HuH-7.5 (cell line): ENCODE data around the gene MRPL22.
"Not testable (repeated sequence)": the region's sequence is repeated elsewhere in the genome, so short reads cannot be mapped to it uniquely, and the experiment has no call there.

Experiments used
- DNase-seq: peaks from one replicate; pipeline ENCODE4 v3.0.0; 2011; ENCODE audit warnings: low spot score

Gene MRPL22

GRCh38 chr5:154995679-154996078 lies 54.8 kb downstream of the MRPL22 start:
- DNase-seq: no peak

DNA sequence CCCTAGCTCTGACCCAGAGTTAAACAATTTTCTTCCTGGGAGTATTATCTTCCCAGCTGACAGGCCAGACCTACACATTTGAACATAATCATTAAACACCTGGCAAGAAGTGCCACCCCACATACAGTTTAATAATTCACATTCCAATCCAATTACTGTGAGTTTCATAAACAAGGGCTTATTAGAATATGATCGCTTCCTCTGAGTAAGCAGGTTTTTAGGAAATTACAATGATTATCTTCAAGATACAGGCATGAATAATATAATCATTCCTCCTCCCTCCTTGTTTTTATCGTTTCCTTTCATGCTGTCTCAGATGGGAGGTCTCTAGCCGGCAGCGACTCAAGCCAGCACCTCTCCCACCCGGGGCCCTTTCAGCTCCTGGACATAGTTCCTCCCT lies 56.9 kb downstream of the MRPL22 start:
- no peak for DNase-seq

GRCh38 chr5:154999865-155000264 lies 59.0 kb downstream of the MRPL22 start:
- no peak for DNase-seq

GRCh38 chr5:155001523-155001922 lies 60.6 kb downstream of the MRPL22 start:
- no peak for DNase-seq

GRCh38 chr5:155002722-155003121 lies 61.8 kb downstream of the MRPL22 start:
- DNase-seq: not testable (repeated sequence)

DNA sequence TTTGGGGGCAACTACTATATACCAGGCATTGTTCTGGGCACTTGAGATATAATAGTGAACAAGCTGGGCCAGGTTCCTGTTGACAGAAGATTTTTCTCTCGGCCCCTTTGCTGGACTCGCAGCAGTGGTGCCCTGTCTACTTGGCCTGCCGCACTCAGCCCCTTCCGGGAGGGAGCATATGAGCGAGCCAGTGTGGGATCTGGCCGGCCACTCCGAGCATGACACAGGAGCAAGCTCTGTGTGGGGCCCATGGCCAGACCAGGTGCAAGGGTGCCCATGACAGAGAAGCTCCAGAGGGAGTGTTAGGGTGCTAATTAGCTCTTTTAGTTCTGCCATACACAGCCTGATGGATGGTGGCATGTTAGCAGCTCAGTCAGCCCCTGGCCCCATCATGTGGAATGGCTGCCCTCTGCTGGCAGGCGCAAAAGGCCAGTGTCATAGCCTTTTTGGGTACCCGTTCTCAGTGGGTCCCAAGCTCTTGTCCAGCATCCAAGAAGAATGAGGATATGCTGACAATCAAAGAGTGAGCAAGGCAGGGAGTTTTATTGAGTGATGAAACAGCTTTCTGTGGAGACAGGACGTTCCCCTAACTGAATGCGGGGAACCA lies 63.4 kb downstream of the MRPL22 start:
- DNase-seq: no peak

DNA sequence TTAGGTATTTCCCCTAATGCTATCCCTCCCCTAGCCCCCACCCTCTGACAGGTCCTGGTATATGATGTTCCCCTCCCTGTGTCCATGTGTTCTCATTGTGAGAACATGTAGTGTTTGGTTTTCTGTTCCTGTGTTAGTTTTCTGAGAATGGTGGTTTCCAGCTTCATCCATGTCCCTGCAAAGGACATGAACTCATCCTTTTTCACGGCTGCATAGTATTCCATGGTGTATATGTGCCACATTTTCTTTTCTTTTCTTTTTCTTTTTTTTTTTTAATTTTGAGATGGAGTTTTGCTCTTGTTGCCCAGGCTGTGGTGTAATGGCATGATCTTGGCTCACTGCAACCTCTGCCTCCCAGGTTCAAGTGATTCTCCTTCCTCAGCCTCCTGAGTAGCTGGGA lies 65.4 kb downstream of the MRPL22 start:
- not testable (repeated sequence) for DNase-seq

DNA sequence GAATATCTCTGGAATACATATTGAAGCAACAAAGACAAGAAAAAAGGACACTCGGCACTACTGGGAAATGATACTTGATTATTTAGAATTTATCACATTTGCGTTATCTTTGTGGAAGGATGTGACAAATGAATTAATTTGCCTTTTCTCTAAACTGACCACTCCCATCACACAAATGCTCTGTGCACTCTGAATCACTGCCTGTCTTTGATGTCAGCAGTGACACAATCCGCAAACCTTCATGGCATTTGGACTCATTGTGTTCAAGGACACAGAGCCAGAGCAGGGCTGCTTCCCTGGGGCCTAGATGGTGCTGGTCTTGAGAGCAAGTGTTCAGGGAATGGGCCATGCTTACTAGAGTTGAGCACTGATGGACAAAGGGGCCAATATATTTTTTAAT lies 67.8 kb downstream of the MRPL22 start:
- DNase-seq: no peak

DNA sequence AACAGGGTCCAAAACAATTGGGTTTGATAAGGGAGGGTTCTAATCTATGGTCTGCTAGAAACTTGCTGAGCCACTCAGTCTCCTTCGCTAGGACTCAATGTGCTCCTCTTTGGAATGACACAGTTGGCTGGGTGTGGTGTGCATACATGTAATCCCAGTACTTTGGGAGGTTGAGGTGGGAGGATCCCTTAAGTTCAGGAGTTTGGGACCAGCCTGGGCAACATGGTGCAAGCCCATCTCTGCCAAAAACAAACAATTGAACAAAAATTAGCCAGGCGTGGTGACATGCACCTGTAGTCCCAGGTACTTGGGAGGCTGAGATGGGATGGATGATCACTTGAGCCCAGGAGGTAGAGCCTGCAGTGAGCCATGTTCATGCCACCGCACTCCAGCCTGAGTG lies 70.0 kb downstream of the MRPL22 start:
- no peak for DNase-seq

GRCh38 chr5:155013526-155013925 lies 72.7 kb downstream of the MRPL22 start, which contains the start of gene KIF4B:
TSS of gene KIF4B (plus strand) at chr5:155013755. CDS start at chr5:155013860, 105 bp downstream.
- no peak for DNase-seq

- no peak for DNase-seq
Observed at GRCh38 chr5:155015239-155015638, 74.4 kb downstream of the MRPL22 start.

- no peak for DNase-seq
Observed at GRCh38 chr5:155017610-155018009, 76.7 kb downstream of the MRPL22 start.
